ENCODE measurements around the gene CFAP161.

- TF ChIP-seq CTCF (IDR thresholded peaks at IDR 0.05; ENCODE audit: borderline replicate concordance, extremely low read depth, low read length, poor library complexity, severe bottlenecking) (no peak), EZH2 (IDR thresholded peaks at IDR 0.05; ENCODE audit: borderline replicate concordance, low read depth, low read length, severe bottlenecking) (no peak)
Measured at GRCh38 chr15:81174792-81175327, 40.8 kb downstream of the CFAP161 start.
